Vagina (tissue), 2 donors: ENCODE measurements around the gene FHIT.

ENCODE experiments used
- POLR2AphosphoS5 ChIP-seq, 2 donors: sonication (generic); formaldehyde crosslinking; IDR thresholded peaks; one replicate each; pipeline ENCODE4 v1.9.0; 2017; ENCODE audit warnings: antibody characterized with exemption in 2 of 2, mild to moderate bottlenecking in 2 of 2, low read depth in 1 of 2; ENCODE audit not compliant: insufficient read depth in 1 of 2
- TF ChIP-seq, protein P1 (sequence below), 3 experiments: fragments of 450-650 bp in 2 of 3; fragments of 200-600 bp in 1 of 3; sonication (generic) in 1 of 3; IDR thresholded peaks; one replicate each; pipeline ENCODE4 v1.5.1; 2017 to 2019; ENCODE audit warnings: antibody characterized with exemption in 3 of 3, mild to moderate bottlenecking in 2 of 3, moderate library complexity in 2 of 3

DNA sequence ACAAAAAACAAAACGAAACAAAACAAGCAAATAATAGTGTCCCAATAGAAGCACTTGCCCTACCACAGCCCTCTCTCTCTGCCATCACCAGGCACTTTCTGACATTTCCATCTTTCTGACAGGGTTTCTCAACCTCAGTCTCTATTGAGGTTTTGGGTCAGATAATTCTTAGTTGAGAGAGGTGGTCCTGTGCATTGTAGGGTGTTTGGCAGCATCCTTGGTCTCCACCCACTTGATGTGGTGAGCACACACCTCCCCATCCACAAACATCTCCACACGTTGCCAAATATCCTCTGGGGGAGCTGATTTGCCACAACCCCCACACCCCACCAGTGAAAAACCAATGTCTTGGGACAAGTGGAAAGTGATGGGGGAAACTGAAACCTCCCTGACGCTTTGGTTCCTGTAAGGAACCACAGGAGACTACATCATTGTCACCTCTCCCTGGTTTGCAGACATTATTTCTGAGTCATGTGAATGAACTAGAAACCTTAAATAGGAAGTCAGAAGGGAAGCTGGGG is 1467.7 kb downstream of the FHIT start:
- no peak for TF ChIP-seq POLR2AphosphoS5 (IDR thresholded peaks at IDR 0.05; ENCODE audit: insufficient read depth in 1 of 2, low read depth in 1 of 2)
- TF ChIP-seq, protein P1, sequence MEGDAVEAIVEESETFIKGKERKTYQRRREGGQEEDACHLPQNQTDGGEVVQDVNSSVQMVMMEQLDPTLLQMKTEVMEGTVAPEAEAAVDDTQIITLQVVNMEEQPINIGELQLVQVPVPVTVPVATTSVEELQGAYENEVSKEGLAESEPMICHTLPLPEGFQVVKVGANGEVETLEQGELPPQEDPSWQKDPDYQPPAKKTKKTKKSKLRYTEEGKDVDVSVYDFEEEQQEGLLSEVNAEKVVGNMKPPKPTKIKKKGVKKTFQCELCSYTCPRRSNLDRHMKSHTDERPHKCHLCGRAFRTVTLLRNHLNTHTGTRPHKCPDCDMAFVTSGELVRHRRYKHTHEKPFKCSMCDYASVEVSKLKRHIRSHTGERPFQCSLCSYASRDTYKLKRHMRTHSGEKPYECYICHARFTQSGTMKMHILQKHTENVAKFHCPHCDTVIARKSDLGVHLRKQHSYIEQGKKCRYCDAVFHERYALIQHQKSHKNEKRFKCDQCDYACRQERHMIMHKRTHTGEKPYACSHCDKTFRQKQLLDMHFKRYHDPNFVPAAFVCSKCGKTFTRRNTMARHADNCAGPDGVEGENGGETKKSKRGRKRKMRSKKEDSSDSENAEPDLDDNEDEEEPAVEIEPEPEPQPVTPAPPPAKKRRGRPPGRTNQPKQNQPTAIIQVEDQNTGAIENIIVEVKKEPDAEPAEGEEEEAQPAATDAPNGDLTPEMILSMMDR (IDR thresholded peaks at IDR 0.05) = no peak
